Nephron (organoid): Measurements from ENCODE around the gene KRT1.

ENCODE experiments used
- H3K27ac Mint-ChIP-seq, 3 experiments: 2 replicates each; pipeline ENCODE4 v1.8.0; 2020; ENCODE audit warnings: mixed read lengths in 3 of 3, mild to moderate bottlenecking in 2 of 3, moderate library complexity in 1 of 3
- H3K27me3 Mint-ChIP-seq: 2 replicates; pipeline ENCODE4 v1.8.0; 2021; ENCODE audit warnings: low read depth, mild to moderate bottlenecking, moderate library complexity, mixed read lengths
- H3K36me3 Mint-ChIP-seq: 2 replicates; pipeline ENCODE4 v1.8.0; 2020; ENCODE audit warnings: low read depth, mixed read lengths
- H3K4me1 Mint-ChIP-seq: 2 replicates; pipeline ENCODE4 v1.8.0; 2020; ENCODE audit warnings: mixed read lengths
- H3K4me3 Mint-ChIP-seq, 3 experiments: 2 replicates each; pipeline ENCODE4 v1.8.0; 2020; ENCODE audit warnings: mild to moderate bottlenecking in 3 of 3, mixed read lengths in 3 of 3, moderate library complexity in 2 of 3
- H3K9me3 Mint-ChIP-seq: 2 replicates; pipeline ENCODE4 v1.8.0; 2020; ENCODE audit warnings: mixed read lengths
- CTCF ChIP-seq, 3 experiments: fragments of 200-600 bp; sonication (generic); IDR thresholded peaks; one replicate each; pipeline ENCODE4 v1.5.0; 2021; ENCODE audit warnings: antibody characterized with exemption in 3 of 3; ENCODE audit not compliant: unreplicated experiment in 3 of 3

The KRT1 gene

GRCh38 chr12:52636592-52637258 lies 43.5 kb downstream of the KRT1 start:
- no peak for TF ChIP-seq CTCF (IDR thresholded peaks at IDR 0.05; ENCODE audit: unreplicated experiment in 3 of 3)
- H3K27me3 Mint-ChIP-seq: peaks cover 14% of the 10 kb centered on the region
- no peaks in the 10 kb centered on the region for H3K4me1 Mint-ChIP-seq
- H3K4me3 Mint-ChIP-seq: no peak overlapping the region
- no peaks in the 10 kb centered on the region for H3K36me3 Mint-ChIP-seq
- no peaks in the 10 kb centered on the region for H3K9me3 Mint-ChIP-seq
- H3K27ac Mint-ChIP-seq: no peak overlapping the region

GRCh38 chr12:52636189-52636588 lies 44.0 kb downstream of the KRT1 start:
- no peaks in the 10 kb centered on the region for H3K9me3 Mint-ChIP-seq
- no peaks in the 10 kb centered on the region for H3K4me1 Mint-ChIP-seq

GRCh38 chr12:52634266-52635056 lies 45.7 kb downstream of the KRT1 start:
- no peaks in the 10 kb centered on the region for H3K9me3 Mint-ChIP-seq
- H3K27ac Mint-ChIP-seq: no peak overlapping the region
- no peaks in the 10 kb centered on the region for H3K4me1 Mint-ChIP-seq
- TF ChIP-seq CTCF (IDR thresholded peaks at IDR 0.05; ENCODE audit: unreplicated experiment in 3 of 3): no peak
- no peaks in the 10 kb centered on the region for H3K36me3 Mint-ChIP-seq
- peaks cover 8% of the 10 kb centered on the region for H3K27me3 Mint-ChIP-seq
- no peak overlapping the region for H3K4me3 Mint-ChIP-seq

More at GRCh38 chr12:52636189-52636588, 44.0 kb downstream of the KRT1 start:
- no peaks in the 10 kb centered on the region for H3K36me3 Mint-ChIP-seq
- no peak overlapping the region for H3K27ac Mint-ChIP-seq
- peaks cover 11% of the 10 kb centered on the region for H3K27me3 Mint-ChIP-seq
- TF ChIP-seq CTCF (IDR thresholded peaks at IDR 0.05; ENCODE audit: unreplicated experiment in 3 of 3): no peak
- no peak overlapping the region for H3K4me3 Mint-ChIP-seq

- no peak overlapping the region for H3K4me3 Mint-ChIP-seq
- no peak for TF ChIP-seq CTCF (IDR thresholded peaks at IDR 0.05; ENCODE audit: unreplicated experiment in 3 of 3)
- peaks cover 11% of the 10 kb centered on the region for H3K27me3 Mint-ChIP-seq
- H3K9me3 Mint-ChIP-seq: no peaks in the 10 kb centered on the region
- H3K27ac Mint-ChIP-seq: no peak overlapping the region
- no peaks in the 10 kb centered on the region for H3K4me1 Mint-ChIP-seq
- no peaks in the 10 kb centered on the region for H3K36me3 Mint-ChIP-seq
These were observed 46.8 kb downstream of the KRT1 start for GRCh38 chr12:52633383-52633782.

GRCh38 chr12:52632656-52633055 lies 47.6 kb downstream of the KRT1 start:
- no peak overlapping the region for H3K4me3 Mint-ChIP-seq
- H3K36me3 Mint-ChIP-seq: no peaks in the 10 kb centered on the region
- TF ChIP-seq CTCF (IDR thresholded peaks at IDR 0.05; ENCODE audit: unreplicated experiment in 3 of 3): no peak

More at GRCh38 chr12:52632656-52633055, 47.6 kb downstream of the KRT1 start:
- Mint-ChIP-seq H3K27me3 (peaks cover 12% of the 10 kb centered on the region), H3K4me1 (no peaks in the 10 kb centered on the region), H3K27ac (no peak overlapping the region), H3K9me3 (no peaks in the 10 kb centered on the region)
